NCI-H82 treated with DMSO at 0.1 percent for 48 hours (cell line): ENCODE results near the gene DPP6.

Experiments
- DNase-seq: peaks from one replicate; lab custom pipeline; 2025; ENCODE audit not compliant: unreplicated experiment; lab: John Stamatoyannopoulos, UW

The DPP6 gene

DNA sequence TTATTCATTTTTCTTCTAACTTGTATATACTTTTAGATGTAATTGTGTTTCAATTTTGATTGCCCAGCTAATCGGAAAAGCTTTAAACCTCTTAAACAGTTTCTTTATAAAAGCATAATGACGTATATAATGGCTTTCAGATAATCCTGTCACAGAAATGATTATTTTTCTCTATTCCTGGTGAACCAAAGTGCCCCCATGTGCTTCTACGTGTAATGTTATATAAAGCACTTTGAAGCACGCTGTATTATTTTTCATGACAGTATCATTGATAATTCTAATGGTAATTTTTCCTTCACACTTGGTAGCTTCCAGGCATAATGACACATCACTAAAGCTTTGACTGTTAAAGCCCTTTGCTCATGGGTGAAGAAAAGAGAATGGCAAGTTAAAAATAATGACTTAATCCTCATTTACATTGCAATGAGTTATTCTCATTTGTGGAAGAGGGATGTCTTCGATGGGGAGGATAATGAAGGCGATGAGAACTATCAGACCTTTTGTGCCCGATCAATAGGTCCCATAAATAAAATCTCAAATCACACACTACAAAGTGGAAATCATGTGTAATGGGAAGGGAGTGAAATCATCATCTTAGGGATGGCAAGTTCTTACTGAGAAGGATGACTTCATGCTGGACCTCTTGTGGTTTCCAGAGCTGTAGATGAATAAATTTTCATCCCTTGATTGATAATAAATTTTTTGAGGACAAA lies 460.1 kb downstream of the DPP6 start:
- no peak for DNase-seq

DNA sequence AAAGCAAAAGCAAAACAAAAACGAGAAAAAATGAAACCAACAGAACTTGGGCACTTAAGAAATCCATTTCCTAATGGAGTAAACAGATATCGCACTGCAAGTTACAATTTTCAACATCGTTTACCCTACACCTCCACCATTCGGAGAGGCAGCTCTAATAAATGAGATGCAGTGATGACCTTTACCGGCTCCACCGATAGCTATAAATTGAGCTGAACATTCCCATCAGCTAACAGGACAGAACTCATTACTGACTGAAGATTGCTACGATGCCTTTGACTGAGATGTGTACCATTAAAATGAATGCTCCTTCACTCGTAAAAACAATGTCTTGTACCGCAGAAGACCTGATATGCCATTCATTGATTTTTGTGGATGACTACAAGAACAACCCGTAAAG lies 465.6 kb downstream of the DPP6 start:
- no peak for DNase-seq

DNA sequence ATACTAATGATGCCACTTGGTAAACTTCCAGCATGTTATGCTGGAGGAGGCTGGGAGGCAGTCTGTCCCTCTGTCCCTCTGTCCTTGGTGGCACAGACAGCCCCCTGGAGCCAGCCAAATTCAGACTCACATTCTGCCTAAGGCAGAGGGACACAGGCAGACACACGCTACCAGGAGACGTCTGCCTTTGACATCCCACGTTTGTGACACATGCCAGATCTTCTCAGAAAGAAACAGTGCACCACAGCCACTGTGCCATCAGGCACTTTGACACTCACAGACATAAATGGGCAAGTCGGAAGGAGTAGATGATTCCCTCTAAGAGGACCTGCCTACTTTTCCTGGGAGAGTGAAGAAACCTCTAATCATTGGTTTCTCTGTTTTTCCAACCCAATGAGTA lies 467.0 kb downstream of the DPP6 start:
- DNase-seq, result no peak

DNA sequence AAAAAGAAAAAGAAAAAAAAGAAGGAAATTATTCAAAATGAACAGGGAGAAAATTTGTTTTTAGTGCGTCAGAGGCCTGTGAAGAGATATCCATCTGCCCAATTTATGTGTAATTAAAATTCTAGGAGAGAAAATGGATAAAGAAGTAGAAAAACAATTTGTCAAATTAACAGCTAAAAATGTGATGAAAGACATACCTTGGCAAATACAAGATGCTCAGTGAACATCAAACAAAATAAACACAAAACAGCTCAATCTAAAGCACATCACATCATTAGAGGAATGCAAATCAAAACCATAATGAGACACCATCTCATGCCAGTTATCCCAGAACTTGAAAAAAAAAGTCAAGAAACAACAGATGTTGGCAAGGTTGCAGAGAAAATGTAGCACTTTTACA lies 477.9 kb downstream of the DPP6 start:
- no peak for DNase-seq

DNA sequence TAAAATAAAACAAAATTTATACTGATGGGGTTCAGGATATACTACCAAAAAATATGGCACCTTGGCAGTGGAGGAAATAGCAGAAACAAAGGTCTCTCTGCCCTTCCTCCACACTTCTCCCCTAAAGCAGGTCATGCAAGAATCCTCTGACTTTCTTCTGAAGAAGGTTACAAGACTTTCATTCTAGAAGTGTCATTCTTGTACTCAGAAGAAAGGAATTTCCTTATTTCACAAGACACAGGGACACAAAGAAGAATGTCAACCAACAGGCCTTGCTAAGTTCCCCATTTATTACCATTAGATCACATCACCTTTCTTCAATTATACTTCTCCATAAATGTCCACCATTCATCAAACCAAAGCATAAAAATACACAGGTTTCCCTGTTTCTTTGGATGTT lies 480.6 kb downstream of the DPP6 start:
- no peak for DNase-seq

DNA sequence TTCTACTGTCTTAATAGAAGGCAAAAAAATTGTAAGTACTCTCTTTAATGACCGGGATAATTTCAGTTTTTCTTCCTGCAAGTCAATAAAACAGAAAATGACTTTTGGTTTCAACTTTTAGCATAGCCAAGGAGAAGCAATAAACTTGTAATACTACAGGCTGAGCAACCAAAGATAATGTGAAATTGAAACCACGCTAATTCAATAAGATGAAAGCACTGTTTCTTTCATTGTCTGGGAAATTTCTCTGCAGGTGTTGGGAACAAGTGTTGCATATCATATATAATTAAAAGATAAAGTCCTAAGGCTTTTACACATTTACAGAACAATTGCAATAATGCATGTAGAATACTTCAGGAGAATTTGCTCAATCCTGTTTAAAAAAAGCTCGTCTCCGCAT lies 488.4 kb downstream of the DPP6 start:
- no peak for DNase-seq

DNA sequence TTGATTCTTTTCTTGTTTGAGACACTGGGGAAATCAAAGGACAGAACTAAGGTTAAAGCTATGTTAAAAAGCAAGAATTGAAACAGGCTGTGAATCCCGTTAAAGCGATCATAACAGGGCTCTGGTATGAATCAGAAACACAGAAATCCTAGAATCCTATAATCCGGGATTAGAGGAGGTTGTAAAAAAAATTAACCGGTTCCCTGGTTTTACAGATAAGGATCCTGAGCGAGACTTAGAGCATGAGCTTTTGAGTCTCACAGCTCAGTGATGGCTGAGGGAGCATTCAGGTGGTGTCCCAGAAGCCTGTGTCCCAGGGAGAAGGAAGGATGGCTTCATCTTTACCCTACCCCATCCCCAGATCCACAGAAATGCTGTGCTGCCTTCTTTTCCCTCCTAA lies 489.4 kb downstream of the DPP6 start:
- no peak for DNase-seq

DNA sequence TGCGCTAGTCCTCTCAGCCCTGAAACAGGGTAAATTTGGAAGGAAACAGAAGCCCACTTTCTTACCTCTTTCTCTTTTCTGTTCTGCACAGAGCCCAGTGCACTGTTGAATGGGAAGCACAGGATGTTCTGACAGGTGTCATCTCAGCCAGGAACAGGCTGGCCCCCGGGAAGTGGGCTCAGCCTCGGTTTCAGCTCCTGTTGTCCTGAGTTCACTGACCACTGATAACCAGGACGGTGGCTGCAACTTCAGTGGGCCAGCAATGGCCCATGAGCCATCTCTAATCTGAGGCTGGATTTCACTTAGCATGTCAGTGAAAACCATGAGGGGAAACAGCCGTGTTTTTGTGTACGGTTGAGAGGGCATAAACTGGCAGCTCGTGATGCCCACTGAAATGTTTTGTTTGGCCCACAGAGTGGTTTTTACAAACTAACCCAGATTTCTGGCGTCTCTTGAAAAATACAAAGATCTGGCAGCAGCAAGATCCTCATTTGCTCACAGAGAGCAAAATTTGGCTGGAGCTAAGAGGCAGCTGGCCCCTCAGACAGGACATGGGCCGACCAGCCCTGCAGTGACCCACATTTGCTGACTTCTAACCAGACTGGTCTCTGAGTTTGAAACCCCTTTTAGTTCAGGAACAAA lies 494.9 kb downstream of the DPP6 start:
- no peak for DNase-seq

DNA sequence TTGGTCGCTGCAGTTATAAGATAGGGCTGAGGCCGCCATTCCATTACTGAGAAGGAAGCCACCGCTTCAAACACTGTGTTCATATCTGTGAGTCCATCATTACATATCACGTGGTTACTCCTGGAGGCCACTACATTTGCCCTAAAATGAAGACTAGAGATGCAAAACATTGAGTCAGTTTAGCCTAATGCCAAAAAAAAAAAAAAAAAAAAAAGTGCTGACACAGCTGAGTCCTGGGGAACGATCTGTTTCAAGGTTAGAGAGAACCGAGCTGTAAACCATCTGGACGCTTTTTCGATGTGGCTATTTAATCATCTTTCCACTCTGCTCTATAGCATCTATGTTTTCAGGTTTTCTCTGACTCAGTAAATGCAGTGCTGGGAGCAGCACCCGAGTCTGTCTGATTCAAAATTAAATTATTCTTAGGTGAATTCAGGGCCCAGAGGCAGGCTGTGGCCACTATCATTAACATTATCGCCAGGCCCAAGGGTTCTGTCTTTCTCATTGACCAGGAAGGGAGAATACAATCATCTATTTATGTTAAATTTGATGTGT lies 501.6 kb downstream of the DPP6 start:
- DNase-seq, result no peak

DNA sequence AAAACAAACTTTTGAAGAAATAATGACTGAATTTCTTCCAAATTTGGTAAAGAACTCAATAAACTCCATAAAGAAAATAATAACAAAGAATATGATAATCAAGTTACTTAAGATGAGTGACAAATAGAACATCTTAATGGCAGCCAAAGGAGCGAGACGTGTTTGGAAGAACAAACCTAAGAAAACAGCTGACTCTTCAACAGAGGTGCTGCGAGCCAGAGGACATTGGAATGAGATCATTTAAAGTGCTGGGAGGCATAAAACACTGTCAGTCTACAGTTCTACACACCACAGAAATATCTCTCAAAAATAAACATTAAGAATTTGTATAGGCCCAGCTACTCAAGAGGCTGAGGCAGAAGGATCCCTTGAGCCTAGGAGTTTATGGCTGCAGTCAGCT lies 507.3 kb downstream of the DPP6 start:
- no peak for DNase-seq

DNA sequence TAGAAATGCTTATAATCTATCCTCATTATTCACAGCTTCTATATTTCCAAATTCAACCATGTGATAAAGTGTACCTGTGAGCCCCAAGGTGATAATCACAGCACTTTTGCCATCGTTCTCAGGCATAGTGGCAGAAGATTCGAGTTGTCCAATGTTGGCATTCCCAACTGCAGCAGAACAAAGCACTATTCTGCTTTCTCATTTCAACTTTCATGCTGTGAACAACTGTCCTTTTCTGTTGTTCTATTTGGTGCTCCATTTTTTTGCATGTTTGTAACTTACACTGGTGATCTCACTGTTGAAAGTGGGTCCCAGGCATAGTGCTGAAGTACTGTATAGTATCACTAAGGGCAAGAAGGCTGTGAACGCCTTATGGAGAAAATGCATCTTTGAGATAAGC lies 512.5 kb downstream of the DPP6 start:
- DNase-seq, result no peak

DNA sequence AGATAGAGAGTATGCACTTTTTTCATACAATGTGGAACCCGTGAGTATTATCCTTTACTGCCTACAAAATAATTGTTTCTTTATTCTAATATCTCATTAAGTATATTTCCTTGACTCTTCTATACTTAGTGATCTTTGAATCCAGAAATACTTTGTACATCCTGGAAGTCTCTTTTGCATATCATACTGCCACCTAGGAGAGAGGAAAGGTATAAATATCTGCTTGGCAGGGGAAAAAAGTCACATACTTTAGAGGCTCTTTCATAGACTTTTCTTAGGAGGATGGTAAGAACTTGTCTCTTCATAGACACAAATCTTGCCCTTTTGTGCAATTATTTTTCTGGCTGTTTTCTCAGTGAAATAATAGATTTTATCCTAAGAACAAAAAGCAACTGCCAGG lies 514.7 kb downstream of the DPP6 start:
- no peak for DNase-seq

DNA sequence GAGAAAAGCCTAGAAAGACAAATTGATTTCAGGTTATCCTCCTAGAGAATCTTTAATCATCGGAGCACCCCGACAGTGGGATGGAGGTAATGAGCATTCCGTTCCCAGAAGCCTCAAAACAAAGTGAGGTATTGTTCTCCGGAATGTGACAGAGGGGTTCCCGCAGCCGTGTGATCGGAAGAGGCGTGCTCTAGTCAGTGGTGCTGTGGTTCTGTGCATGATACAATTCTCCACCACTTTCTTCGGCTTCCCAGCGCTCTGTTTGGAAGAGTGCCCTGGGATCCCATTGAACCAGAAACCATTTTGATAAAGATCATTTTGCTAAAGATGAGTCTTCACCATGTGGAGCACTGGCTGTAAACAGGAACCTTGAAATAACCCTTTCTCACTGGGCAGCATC lies 516.1 kb downstream of the DPP6 start:
- DNase-seq, result no peak

DNA sequence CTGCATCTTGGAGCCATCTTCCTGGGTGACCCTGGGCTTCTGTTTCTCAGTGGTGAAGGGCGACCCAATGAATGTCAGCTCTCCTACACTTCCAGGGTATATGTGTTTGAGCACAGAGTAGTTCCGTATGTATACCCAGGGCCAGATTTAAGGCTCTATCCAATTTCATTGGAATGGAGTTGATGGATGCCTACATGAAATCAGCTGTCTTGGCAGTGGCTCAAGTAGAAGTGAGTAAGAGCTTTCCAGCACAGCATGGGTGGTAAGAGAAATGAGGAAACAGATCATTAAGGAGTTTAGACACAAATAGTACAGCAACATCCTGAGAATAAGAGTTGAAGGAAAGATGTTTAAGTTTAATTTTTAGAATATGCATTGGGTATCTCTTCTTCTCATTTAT lies 517.7 kb downstream of the DPP6 start:
- DNase-seq, result no peak

DNA sequence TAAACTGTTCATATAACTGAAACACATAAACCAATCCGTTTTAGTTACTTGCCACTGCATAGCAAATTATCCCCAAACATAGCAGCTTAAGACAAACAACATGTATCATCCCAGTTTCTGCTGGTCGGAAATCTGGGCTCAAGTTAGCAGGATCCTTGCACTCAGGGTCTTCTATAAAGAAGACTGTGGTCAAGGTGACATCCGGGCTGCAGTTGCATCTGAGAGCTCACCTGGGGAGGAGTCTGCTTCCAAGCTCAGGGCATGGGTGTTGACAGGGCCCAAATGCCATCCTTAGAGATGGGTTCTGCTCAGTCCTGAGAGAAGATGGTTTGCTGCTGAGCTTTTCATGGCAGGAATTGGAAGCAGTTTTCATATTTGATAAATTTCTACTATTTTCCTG lies 519.6 kb downstream of the DPP6 start:
- no peak for DNase-seq

DNA sequence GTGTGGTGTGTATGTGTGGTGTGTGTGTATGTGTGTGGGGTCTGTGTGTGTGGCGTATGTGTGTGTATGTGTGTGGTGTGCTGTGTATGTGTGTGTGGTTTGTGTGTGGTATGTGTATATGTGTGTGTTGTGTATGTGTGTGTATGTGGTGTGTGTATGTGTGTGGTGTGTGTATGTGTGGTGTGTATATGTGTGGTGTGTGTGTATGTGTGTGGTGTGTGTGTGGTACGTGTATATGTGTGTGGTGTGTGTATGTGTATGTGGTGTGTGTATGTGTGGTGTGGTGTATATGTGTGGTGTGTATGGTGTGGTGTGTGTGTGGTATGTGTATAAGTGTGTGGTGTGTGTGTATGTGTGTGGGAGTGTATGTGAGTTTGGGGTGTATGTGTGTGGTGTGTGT lies 522.0 kb downstream of the DPP6 start:
- no peak for DNase-seq

DNA sequence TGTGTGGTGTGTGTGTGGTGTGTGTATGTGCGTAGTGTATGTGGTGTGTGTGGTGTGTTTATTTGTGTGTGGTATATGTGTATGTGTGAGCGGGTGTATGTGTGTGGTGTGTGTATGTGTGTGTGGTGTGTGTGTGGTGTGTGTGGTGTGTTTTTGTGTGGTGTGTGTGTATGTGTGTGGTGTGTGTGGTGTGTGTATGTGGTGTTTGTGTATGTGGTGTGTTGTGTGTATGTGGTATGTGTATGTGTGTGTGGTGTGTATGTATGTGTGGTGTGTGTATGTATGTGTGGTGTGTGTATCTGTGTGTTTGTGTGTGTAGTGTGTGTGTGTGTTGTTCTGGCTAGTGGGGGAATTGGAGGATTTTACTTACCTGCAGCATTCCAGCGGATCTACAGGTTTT lies 523.3 kb downstream of the DPP6 start:
- no peak for DNase-seq

DNA sequence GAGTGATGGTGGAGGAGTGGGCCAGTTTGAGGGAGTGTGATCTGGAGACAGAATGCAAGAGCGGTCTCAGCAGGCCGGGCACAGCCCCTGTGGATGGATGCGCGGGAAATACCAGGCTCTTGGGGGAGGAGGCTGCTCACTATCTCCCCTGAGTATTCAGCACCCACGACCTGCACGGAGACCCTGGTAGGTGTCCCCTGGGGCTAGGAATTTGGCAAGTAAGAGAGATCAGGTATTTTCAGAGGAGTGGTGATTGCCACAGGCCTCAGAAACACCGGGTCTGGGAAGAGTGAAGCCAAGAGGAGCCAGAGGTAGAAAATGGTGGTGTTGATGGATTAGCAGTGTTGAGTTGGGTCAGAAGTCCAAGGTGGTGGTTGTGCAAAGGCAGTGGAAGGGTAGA lies 524.4 kb downstream of the DPP6 start:
- no peak for DNase-seq

DNA sequence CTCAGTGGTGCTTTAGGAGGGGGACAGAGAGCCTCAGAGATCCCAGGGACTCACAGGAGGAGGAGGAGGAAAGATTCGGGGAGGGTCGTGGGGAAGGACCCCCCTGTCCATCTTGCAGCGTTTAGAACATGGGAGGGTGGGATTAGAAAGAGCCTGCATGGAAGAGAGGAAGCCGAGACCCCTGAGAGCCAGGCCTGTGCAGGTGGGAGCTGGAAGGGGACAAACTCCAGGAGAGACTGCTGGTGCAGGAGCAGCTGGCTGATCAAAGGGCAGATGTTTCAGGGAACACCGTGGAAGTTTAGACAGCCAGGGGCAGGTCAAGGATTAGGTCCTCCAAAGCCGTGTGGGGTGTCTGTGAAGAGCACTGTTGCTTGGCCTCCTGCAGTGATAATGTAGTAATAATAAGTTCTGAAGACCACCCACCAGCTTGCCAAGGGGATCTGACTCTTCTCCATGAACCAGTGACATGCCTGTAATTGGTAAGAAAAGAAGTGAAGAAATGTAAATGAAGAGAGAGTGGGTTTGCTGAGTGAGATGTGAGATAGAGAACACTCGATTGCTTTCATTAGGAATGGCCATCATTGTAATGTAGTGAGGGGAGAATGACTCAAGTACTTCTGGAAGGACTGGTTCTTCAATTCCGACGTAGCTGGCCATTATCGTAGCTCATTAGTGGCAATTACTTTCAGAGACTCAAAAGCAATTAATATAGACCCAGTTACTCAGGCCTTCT lies 525.1 kb downstream of the DPP6 start:
- no peak for DNase-seq

DNA sequence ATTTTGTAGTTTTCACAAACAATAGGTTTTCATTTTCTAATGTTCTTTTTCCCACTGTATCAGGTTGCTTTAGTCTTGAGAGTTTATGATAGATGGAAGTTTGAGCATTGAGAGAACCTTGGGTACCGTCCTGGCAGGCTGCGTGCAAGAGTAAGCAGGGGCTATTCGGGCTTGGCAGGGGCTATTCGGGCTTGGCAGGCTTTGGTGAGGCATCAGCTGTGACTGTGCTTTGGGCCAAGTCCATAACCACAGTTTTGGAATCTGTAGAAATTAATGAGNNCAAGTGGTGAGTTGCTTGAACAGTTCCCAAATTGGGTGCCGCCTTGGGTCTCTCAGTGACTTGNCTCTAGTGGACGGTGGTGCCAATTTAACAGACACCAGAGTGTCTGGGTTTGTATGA lies 526.1 kb downstream of the DPP6 start:
- no peak for DNase-seq

DNA sequence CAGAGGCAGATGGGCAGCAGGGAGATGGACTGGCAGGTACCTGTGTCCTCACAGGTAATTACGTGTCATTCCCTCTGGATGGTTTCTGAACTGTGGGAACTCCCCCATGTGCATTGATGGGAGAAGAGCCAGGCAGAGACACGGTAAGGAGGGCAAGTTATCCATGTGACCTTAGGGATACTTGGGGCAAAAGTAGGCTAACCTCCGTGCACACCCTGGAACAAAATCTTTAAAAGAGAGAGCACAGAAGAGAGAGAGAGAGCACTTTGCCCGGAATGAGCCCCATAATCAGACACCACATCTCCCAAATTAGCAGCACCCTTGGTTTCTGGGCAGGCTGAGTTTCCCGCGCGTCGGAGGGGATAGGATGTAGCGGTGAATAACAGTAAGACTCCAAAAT lies 527.5 kb downstream of the DPP6 start:
- no peak for DNase-seq

DNA sequence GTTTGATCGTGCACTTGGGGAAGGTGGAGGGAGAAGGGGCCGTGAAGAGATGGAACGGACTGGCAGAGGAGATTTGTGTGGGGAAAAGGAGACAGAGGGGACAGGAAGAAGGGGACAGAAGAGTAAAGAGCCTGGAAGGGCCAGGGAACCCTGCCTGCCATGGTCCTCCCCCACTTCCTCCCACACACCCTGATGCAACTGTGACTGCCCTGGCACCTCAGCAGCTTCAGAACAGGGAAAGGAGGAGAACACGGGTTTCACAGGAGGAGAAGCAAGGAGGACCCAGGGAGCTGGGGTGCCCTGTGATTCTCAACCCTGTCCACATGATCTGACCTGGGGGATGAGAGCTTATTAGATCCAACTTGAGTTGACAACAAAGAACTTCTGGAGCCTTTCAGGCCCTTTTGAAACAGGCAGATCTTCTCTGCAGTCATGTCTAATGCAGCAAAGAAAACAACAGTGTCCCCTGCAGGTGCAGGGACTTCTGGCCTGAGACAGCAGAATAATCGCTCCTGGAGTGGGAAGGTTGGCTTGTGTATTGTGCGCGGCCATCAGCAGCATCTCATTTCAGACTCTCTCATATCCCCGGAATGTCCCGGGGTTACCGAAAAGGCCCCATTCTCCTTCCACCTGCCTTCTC lies 529.2 kb downstream of the DPP6 start:
- no peak for DNase-seq
